H1 (cell line): ENCODE measurements around the gene GFPT1. TPM values are rescaled to one million over a fixed set of nuclear protein-coding genes. Genes with fewer than 3 reads are reported as not detected.

ENCODE experiments used
- CBX5 ChIP-seq: fragments of 300-800, 300-1000 bp; sonication (generic); IDR thresholded peaks from 2 replicates; pipeline ENCODE4 v1.7.1; 2016; ENCODE audit warnings: antibody characterized with exemption, low read length, low read depth
- CHD2 ChIP-seq: IDR thresholded peaks from 2 replicates; pipeline ENCODE4 v1.6.1; 2012; ENCODE audit warnings: low read length, improper control_type of control experiment
- NANOG ChIP-seq: IDR thresholded peaks from 2 replicates; pipeline ENCODE4 v1.6.1; 2011; ENCODE audit warnings: low read length, low read depth, mild to moderate bottlenecking, inconsistent platforms; ENCODE audit not compliant: insufficient read depth, poor library complexity, severe bottlenecking
- NRF1 ChIP-seq: IDR thresholded peaks from 2 replicates; pipeline ENCODE4 v1.6.1; 2011; ENCODE audit warnings: mild to moderate bottlenecking, low read depth, low read length, improper control_type of control experiment
- SP2 ChIP-seq: IDR thresholded peaks from 2 replicates; pipeline ENCODE4 v1.6.1; 2012; ENCODE audit warnings: mild to moderate bottlenecking, low read length, inconsistent platforms
- TBP ChIP-seq: IDR thresholded peaks from 2 replicates; pipeline ENCODE4 v1.6.1; 2011; ENCODE audit warnings: low read depth, low read length, improper control_type of control experiment
- YY1 ChIP-seq: IDR thresholded peaks from 2 replicates; pipeline ENCODE4 v1.6.1; 2011; ENCODE audit warnings: low read depth, mild to moderate bottlenecking, low read length
- polyA plus RNA-seq, 7 experiments: library from polyadenylated mRNA; depleted of rRNA in 3 of 7; stranded (reverse) in 5 of 7; unstranded in 2 of 7; fragments of >200 nt in 5 of 7; fragments of 200-250 nt in 2 of 7; gene quantifications; 1 replicate in 5 of 7; 2 replicates in 1 of 7; 4 replicates in 1 of 7; pipeline versions ENCODE4 v1.2.1 to v1.2.3, GENCODE V29; 2011 to 2013; ENCODE audit warnings: missing spikeins in 2 of 7, mixed read lengths in 2 of 7
- small RNA-seq: library from polyadenylated mRNA; stranded (forward); fragments of <200 nt; extraction: miRNeasy Mini kit (QIAGEN cat#:217004); gene quantifications from one replicate; pipeline ENCODE3, GENCODE V24; 2013; ENCODE audit not compliant: insufficient read depth
- total RNA-seq: library from RNA; stranded (reverse); fragmentation: NEBNext Ultra II Directional; extraction: Animal tissue kit (Norgen Biotek cat#: 25700); gene quantifications from 2 replicates; pipeline ENCODE4 v1.2.1, GENCODE V29; 2021
- TF ChIP-seq, protein P1 (sequence below): IDR thresholded peaks from 2 replicates; pipeline ENCODE4 v1.6.1; 2011; ENCODE audit warnings: low read depth, mild to moderate bottlenecking, low read length; ENCODE audit not compliant: insufficient read depth

Gene GFPT1
- total and polyA plus RNA-seq, 2 of the 8 experiments (the other 6 are each of a cell fraction or from before 2014, with no cell fraction given) = 13.3 to 76.2 TPM

DNA sequence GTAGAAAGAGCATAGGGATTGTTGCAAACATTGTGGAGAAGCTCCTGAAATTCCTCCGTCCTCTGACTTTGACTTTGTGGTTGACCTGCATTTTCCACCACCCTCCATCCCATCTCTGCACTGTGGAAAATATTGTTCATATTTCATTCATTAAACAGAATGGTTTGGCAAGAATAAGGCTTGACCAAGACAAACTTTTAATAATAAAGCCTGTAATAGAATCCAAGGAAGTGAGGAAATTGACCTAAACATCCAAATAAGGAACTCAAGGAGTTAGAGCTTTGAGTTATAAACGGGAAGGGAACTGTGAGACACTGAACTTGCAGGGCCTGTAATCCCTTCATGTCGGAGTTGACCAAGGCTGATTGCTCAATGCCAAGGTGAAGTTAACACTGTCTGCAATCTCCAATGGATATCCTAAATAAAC, 115.2 kb downstream of the GFPT1 start (continued):
- no peak for TF ChIP-seq NANOG
- no peak for TF ChIP-seq CBX5
- TF ChIP-seq TBP = no peak
- no peak for TF ChIP-seq CHD2
- TF ChIP-seq YY1 = no peak
- TF ChIP-seq NRF1 = no peak
- TF ChIP-seq SP2 = no peak
- TF ChIP-seq, protein P1, sequence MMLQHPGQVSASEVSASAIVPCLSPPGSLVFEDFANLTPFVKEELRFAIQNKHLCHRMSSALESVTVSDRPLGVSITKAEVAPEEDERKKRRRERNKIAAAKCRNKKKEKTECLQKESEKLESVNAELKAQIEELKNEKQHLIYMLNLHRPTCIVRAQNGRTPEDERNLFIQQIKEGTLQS = no peak

Small RNA genes lying within 50 kb of the gene (small RNA-seq; reads per million reads assigned to genes)
- gene RF00019 = not detected

Other genes starting within 250 kb of the GFPT1 start
- 43.4 and 45.5 TPM in 2 replicates for gene NFU1, start 50.2 kb upstream of the GFPT1 start, total RNA-seq
- gene NFU1, start 50.2 kb upstream of the GFPT1 start, polyA plus RNA-seq (2011; rRNA removed) = 12.9 and 18.4 TPM in 2 replicates